C4-2B (cell line): ENCODE measurements around the gene KCNJ4.

Experiments
- ZFX ChIP-seq: fragments of 450-650 bp; IDR thresholded peaks from 2 replicates; pipeline ENCODE4 v1.6.1; 2017
- TF ChIP-seq, protein P1 (sequence below): fragments of 450-650 bp; conservative IDR thresholded peaks from 2 replicates; pipeline ENCODE4 v1.5.1; 2017; ENCODE audit warnings: mild to moderate bottlenecking

DNA sequence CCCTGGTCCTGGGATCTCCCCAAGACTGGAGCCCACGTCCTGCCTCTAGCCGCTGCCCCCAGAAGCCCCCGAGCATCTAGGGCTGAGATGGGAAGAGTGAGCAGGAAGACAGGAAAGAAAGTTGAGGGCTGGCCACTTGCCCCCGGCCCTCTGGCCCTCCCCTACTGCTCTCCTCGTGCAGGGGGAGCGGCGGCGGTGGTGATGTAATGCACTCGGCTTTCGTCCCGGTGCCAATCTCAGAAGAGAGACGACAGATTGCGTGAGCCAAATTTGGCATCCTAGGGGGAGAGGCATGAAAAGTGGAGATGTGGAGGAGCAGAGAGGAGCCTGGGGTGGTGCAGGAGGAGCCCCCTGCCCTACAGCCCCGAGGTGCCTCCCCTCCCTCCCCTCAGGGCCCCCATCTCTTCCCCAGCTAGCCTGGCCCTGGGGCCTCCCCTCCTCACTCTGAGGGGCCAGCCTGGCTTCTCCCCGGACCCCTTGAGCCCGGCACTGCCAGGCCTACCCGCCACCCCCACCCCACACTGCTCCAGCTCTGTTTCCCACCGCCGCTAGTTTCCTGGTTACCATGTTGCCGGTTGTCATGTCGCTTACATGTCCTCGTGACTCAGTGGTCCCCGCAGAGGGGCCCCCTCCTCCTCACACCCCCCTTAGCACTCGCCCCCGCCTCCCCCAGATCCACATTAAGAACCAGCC is 2.5 kb downstream of the KCNJ4 start:
- TF ChIP-seq, protein P1, sequence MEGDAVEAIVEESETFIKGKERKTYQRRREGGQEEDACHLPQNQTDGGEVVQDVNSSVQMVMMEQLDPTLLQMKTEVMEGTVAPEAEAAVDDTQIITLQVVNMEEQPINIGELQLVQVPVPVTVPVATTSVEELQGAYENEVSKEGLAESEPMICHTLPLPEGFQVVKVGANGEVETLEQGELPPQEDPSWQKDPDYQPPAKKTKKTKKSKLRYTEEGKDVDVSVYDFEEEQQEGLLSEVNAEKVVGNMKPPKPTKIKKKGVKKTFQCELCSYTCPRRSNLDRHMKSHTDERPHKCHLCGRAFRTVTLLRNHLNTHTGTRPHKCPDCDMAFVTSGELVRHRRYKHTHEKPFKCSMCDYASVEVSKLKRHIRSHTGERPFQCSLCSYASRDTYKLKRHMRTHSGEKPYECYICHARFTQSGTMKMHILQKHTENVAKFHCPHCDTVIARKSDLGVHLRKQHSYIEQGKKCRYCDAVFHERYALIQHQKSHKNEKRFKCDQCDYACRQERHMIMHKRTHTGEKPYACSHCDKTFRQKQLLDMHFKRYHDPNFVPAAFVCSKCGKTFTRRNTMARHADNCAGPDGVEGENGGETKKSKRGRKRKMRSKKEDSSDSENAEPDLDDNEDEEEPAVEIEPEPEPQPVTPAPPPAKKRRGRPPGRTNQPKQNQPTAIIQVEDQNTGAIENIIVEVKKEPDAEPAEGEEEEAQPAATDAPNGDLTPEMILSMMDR, result no peak
- TF ChIP-seq ZFX, result no peak
